ENCODE measurements around the gene SEMA5A. TPM values are rescaled to one million over a fixed set of nuclear protein-coding genes. Genes with fewer than 3 reads are reported as not detected.

The SEMA5A gene
- 64.3 and 95.6 TPM in 2 replicates for total RNA-seq

DNA sequence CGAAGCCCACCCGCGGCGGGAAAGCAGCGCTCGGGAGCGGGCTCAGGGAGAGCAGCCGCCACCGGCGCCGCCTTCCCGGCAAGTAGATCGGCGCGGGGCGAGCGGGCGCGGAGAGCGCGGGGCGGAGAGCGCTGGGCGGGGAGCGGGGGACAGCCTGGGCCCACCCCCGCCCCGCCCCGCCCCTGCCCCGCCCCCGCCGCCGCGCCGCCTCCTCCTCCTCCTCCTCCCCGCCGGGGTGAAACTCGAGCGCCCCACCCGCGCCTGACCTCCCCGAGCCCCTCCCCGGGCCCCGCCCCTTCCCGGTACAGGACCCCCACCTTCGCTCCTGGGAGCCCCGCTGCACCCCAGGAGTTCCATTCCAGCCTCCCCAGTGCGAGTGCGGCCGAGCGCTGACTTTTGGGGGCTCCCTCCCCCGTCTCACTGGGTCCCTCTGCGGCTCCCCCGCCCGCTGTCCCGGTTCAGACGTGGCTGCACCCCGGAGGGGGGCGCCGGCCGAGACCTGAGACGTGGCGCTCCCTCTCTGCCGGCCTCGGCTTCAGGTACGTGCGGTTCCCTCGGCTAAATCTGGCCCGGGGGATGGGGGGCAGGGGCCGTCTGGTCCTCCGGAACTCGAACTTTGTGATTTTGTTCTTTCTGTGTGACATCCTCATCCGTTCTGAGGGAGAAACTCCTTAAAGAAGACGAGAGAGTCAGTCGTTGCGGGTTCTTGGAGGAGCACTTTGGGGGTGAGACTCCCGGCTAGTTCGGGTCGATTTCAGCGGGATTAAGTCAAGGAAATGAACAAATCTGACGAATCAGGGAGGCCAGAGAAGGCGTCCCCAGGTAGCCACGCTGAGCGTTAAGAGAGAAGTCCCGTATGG lies at the start of gene SEMA5A:
Gene SEMA5A, minus strand, starts transcription at position 84 of the 860 bp plus-strand sequence. CDS start 166,129 bp downstream, outside the sequence.

Other genes with a start within 250 kb of the SEMA5A start
- not detected in 2 replicates for gene TAS2R1, start 84.3 kb upstream of the SEMA5A start, total RNA-seq